ENCODE measurements around the gene STEAP1. TPM values are rescaled to one million over a fixed set of nuclear protein-coding genes. Genes with fewer than 3 reads are reported as not detected.
A peak's percentile ranks its signal among the peaks of the same experiment; 100 is the strongest.
"Not testable (repeated sequence)": the region's sequence is repeated elsewhere in the genome, so short reads cannot be mapped to it uniquely, and the experiment has no call there.

STEAP1 gene
- total RNA-seq: 10 to 100 TPM in 2 of 6 donors, 1 to 10 TPM in 4; 1.4 to 15.3 (median 4.8) TPM

DNA sequence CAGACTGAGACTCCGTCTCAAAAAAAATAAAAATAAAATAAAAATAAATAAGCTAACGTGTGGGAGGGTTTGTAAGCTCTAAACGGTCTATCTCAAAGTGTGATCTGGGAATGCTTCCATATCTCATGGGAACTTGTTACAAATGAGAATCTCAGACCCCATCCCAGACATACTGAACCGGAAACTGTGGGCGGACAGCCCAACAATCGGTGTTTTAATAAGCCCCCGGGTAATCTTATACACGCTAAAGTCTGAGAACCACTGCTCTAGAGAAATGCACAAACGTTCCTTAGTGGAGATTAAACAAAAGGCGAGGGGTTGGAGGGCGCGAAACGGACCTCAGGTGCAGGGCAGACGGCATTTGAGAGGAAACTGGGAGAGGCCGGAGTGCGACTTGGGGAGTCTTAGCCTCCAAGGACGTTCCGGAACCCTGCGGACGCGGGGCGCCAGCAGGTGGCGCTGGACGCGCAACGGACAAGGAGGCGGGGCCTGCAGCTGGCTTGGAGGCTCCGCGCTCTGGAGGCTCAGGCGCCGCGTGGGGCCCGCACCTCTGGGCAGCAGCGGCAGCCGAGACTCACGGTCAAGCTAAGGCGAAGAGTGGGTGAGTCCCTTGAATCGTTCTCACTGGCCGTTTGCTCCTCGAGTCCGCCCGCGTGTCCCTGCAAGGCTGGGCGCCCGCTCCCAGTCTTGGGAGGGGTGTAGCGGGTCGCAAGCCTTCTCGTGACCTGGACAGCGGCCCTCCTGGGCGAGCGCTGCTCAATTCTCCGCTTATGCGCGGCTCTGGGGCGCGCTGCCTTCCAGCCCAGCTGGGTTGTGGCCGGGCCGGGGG is at the start of gene STEAP1:
STEAP1 (plus strand) TSS at position 527 of the 829 bp plus-strand sequence. CDS start 5,320 bp downstream, outside the sequence.
- not testable (repeated sequence) for H3K9me3 ChIP-seq, H3K36me3 ChIP-seq, H3K27me3 ChIP-seq, H3K4me1 ChIP-seq
- WGBS, 2 donors: 8 to 15% methylated on average over 23 to 58 of the region's 58 CpGs
- Histone ChIP-seq H3K27ac (peak within 1 kb of the TSS in 3 of 4 donors; percentile 35 to 75 (median 66)), H3K4me3 (peak within 1 kb of the TSS in 3 of 4 donors; percentile 42 to 61 (median 55))
- TF ChIP-seq CTCF (IDR thresholded peaks at IDR 0.05): peak; percentile 78 to 94 (median 86)
- TF ChIP-seq POLR2A (IDR thresholded peaks at IDR 0.05): peak in 1 of 4 donors; percentile 22
- DNase-seq (peak; percentile 89 to 100), ATAC-seq (ENCODE audit: low FRiP score in 2 of 2) (peak; percentile 96 to 99)

DNA sequence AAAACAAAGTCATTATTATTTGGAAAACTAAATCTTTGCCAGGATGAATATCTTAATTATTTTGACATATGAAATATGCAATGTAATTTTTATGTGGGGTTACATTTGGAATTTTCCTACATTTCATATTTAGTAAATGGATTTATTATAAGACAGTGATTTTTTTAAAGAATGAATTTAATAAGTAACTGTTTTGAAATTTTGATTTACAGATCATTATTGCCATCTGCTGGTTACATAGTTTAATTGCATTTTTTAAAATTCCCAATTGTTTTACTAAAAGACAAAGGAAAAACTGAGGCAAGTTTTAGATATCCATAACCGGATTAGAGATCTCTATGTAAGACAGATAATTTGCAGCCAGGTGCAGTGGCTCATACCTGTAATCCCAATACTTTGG is 39.3 kb upstream of the STEAP1 start:
- not testable (repeated sequence) for H3K9me3 ChIP-seq; H3K27me3 ChIP-seq; ATAC-seq (ENCODE audit: low FRiP score in 2 of 2); H3K27ac ChIP-seq; DNase-seq; H3K36me3 ChIP-seq; H3K4me3 ChIP-seq
- H3K4me1 ChIP-seq: peaks cover 5 to 17% (median 11%) of the 10 kb centered on the region in 4 donors
- WGBS, 2 donors: 25 to 27% methylated on average over 1 of the region's 1 CpG

DNA sequence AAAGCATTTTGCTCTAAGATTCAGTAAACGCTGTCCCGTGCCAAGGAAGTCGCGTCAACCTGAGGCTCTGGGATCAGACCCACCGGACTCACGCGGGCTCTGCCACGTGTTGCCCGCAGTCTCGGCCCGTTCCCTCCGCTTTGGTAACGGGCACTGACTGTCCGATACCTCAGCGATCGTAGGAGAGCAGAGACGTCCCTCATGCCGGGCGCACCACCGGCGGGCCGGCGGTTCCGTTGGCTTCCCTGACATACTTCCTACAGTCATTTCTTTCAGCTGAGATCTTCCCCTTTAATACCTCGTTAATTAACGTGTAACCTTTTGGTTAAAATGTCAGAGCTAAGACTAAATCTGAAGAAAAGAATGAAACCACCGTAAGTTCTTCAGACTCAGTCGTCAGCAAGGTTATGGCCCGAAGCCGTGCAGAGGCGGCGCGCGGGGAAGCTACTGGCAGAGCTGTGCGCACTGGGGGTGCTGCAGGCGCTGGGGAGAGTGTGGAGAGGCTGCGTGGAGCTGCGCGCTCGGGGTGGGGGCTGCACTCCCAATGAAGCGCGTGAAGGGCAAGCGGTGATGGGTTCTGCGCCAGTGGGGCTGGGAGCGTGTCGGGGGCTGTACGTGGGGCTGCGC is 35.6 kb upstream of the STEAP1 start:
- not testable (repeated sequence) for H3K9me3 ChIP-seq, H3K27me3 ChIP-seq, H3K27ac ChIP-seq, H3K36me3 ChIP-seq
- 1 to 7% methylated on average over 11 to 46 of the region's 48 CpGs for WGBS, 2 donors
- DNase-seq (peak in 1 of 2 donors; percentile 82), ATAC-seq (ENCODE audit: low FRiP score in 2 of 2) (peak in 1 of 2 donors; percentile 62)
- Histone ChIP-seq H3K4me3 (peak overlapping the region in 3 of 4 donors; percentile 41 to 50 (median 48)), H3K4me1 (peaks cover 5 to 17% (median 11%) of the 10 kb centered on the region in 4 donors)

GRCh38 chr7:90119178-90119971 is 34.9 kb upstream of the STEAP1 start:
- 1 to 4% methylated on average over 21 to 37 of the region's 58 CpGs for WGBS, 2 donors
- TF ChIP-seq POLR2A (IDR thresholded peaks at IDR 0.05): no peak
- no peak for TF ChIP-seq POLR2AphosphoS5 (IDR thresholded peaks at IDR 0.05)
- TF ChIP-seq EP300 (IDR thresholded peaks at IDR 0.05): no peak
- no peak for TF ChIP-seq CTCF (IDR thresholded peaks at IDR 0.05)

GRCh38 chr7:90120205-90120604 is 34.1 kb upstream of the STEAP1 start:
- peaks cover 5 to 17% (median 11%) of the 10 kb centered on the region in 4 donors for H3K4me1 ChIP-seq
- not testable (repeated sequence) for ATAC-seq (ENCODE audit: low FRiP score in 2 of 2); DNase-seq; H3K27ac ChIP-seq; H3K27me3 ChIP-seq; H3K4me3 ChIP-seq; H3K9me3 ChIP-seq; H3K36me3 ChIP-seq
- 39 to 44% methylated on average over 4 of the region's 4 CpGs for WGBS, 2 donors

More at GRCh38 chr7:90119178-90119971, 34.9 kb upstream of the STEAP1 start:
- peak overlapping the region in 3 of 4 donors; percentile 41 to 50 (median 48) for H3K4me3 ChIP-seq
- ATAC-seq (ENCODE audit: low FRiP score in 2 of 2): peak; percentile 40 to 82
- no peaks in the 10 kb centered on the region for H3K36me3 ChIP-seq
- H3K4me1 ChIP-seq: peaks cover 5 to 17% (median 11%) of the 10 kb centered on the region in 4 donors
- peaks cover 0 to 3% (median 2%) of the 10 kb centered on the region in 4 donors for H3K27me3 ChIP-seq
- no peak overlapping the region for H3K27ac ChIP-seq
- DNase-seq: peak in 1 of 2 donors; percentile 82
- H3K9me3 ChIP-seq: no peaks in the 10 kb centered on the region

DNA sequence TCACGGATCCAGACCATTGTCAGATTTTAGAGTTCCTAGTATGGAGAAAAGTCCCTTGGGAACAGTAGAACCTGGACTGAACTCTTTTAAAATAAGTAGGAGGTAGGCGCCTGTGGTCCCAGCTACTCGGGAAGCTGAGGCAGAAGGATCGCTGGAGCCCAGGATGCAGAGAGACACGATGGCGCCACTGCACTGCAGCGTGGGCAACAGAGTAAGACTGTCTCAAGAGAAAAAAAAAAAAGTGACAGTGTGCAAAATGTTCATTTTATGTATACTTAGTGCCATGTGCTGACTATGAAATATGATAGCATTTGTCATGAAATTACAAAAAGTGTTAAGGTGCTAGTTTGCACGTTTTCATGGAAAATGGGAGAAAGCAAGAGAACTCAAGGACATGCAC is 22.5 kb upstream of the STEAP1 start:
- not testable (repeated sequence) for H3K27me3 ChIP-seq; H3K27ac ChIP-seq; ATAC-seq (ENCODE audit: low FRiP score in 2 of 2); DNase-seq; H3K9me3 ChIP-seq; H3K36me3 ChIP-seq; H3K4me1 ChIP-seq; H3K4me3 ChIP-seq
- WGBS, 2 donors: 89 to 91% methylated on average over 8 of the region's 8 CpGs

GRCh38 chr7:90147079-90147960 is 6.9 kb upstream of the STEAP1 start:
- H3K27me3 ChIP-seq, H3K4me1 ChIP-seq, H3K36me3 ChIP-seq, H3K4me3 ChIP-seq, H3K9me3 ChIP-seq, H3K27ac ChIP-seq: not testable (repeated sequence)
- ATAC-seq (ENCODE audit: low FRiP score in 2 of 2) (peak in 1 of 2 donors; percentile 35), DNase-seq (peak in 1 of 2 donors; percentile 6)
- WGBS, 2 donors: 87 to 88% methylated on average over 7 to 14 of the region's 14 CpGs
